Bronchial epithelial cell (primary cell): ENCODE data around the gene ADAMTS7. TPM values are rescaled to one million over a fixed set of nuclear protein-coding genes. Genes with fewer than 3 reads are reported as not detected.
"Not testable (repeated sequence)": the region's sequence is repeated elsewhere in the genome, so short reads cannot be mapped to it uniquely, and the experiment has no call there.

Experiments
- DNase-seq: peaks from one replicate; pipeline ENCODE4 v3.0.0-alpha.2; 2010; ENCODE audit warnings: low read depth
- FAIRE-seq: peaks from 2 replicates; lab custom pipeline; 2011; peaks lifted over from hg19 to GRCh38; lab: Jason Lieb, UNC
- H3K27me3 ChIP-seq: 2 replicates; pipeline ENCODE4 v1.5.1; 2011; ENCODE audit warnings: low read length; ENCODE audit not compliant: control insufficient read depth, insufficient read depth
- H3K36me3 ChIP-seq: 2 replicates; pipeline ENCODE4 v1.5.1; 2011; ENCODE audit warnings: low read length; ENCODE audit not compliant: control insufficient read depth, insufficient read depth
- H3K4me3 ChIP-seq: 2 replicates; pipeline ENCODE4 v1.5.1; 2011; ENCODE audit warnings: mild to moderate bottlenecking, low read depth, low read length, control low read depth
- total RNA-seq: library from RNA; depleted of rRNA; stranded (reverse); fragments of >200 nt; gene quantifications from 2 replicates; pipeline ENCODE4 v1.2.1, GENCODE V29; 2014
- TF ChIP-seq, protein P1 (sequence below): IDR thresholded peaks from 2 replicates; pipeline ENCODE4 v1.5.1; 2011; ENCODE audit warnings: mild to moderate bottlenecking, moderate library complexity, low read length, control low read depth, inconsistent platforms; ENCODE audit not compliant: insufficient read depth, severe bottlenecking

Gene ADAMTS7
- total RNA-seq, 1 donor from 2014 or later: 0.53 TPM

DNA sequence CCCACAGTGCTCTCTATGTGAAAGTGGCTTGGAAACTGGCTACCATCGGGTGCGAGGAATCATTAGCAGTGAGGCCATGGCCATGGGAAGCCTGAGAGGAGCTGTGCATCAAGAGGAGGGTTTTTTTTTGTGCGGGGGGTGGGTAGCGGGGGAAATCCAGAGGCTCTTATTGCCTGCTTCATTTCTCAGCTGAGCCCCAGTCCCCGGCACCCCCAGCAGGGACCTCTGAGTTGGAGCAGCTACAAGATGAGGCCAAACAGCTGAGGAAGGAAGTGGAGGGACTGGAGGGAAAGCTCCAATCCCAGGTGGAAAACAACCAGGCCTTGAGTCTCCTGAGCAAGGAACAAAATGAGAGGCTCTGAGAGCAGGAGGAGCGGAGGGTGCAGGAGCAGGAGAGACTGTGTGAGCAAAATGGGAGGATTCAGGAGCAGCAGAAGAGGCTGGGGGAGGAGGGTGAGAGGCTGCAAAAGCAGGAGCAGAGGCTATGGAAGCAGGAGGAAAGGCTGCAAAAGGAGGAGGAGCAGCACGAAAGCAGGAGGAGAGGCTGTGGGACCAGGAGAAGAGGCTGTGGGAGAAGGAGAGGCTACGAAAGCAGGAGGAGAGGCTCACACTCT lies 76.7 kb downstream of the ADAMTS7 start:
- TF ChIP-seq, protein P1, sequence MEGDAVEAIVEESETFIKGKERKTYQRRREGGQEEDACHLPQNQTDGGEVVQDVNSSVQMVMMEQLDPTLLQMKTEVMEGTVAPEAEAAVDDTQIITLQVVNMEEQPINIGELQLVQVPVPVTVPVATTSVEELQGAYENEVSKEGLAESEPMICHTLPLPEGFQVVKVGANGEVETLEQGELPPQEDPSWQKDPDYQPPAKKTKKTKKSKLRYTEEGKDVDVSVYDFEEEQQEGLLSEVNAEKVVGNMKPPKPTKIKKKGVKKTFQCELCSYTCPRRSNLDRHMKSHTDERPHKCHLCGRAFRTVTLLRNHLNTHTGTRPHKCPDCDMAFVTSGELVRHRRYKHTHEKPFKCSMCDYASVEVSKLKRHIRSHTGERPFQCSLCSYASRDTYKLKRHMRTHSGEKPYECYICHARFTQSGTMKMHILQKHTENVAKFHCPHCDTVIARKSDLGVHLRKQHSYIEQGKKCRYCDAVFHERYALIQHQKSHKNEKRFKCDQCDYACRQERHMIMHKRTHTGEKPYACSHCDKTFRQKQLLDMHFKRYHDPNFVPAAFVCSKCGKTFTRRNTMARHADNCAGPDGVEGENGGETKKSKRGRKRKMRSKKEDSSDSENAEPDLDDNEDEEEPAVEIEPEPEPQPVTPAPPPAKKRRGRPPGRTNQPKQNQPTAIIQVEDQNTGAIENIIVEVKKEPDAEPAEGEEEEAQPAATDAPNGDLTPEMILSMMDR: no peak
- no peak for DNase-seq
- FAIRE-seq: no peak
- Histone ChIP-seq H3K4me3 (no peak overlapping the region), H3K36me3 (no peaks in the 10 kb centered on the region), H3K27me3 (no peaks in the 10 kb centered on the region)

DNA sequence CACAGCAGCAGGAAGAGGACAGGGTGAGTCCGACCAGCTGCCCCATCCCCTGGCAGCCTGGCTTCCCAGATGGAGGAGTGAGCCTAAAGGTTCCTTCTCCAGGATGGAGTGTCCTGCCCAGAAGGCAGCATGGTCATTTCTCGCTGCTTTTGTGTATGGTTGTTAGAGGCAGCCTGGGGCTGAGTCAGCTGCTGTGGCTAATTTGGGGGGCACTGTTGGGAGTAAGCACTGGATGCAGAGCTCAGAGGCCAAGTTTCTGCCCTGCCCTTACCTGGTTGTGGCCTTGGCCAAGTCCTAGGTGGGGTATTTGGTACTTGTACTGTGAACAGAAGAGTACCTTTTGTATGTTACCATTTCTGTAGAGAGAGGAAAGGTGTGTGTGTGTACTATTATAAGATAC lies 78.6 kb downstream of the ADAMTS7 start:
- TF ChIP-seq, protein P1: no peak
- DNase-seq (no peak), FAIRE-seq (no peak)
- Histone ChIP-seq H3K27me3 (no peaks in the 10 kb centered on the region), H3K36me3 (no peaks in the 10 kb centered on the region), H3K4me3 (no peak overlapping the region)

DNA sequence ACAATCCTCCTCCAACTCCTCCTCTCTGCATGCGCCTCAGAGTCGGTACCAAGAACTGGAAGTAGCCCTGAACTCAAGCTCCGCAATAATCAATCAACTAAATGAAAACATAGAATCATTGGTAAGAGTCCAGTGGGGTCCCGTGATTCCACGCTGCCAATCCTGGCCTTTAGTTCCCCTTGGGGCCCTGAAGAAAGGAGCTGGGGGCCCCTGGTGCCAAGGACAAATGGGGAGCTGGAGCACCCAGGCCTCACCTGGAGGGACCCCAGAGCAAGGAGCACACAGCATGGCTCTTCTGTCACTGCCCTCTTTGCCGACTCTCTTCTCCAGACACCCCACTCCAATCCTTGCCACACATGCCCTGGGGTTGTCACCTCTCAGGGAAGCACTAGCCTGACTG lies 80.3 kb downstream of the ADAMTS7 start:
- TF ChIP-seq, protein P1: no peak
- no peak overlapping the region for H3K4me3 ChIP-seq
- no peaks in the 10 kb centered on the region for H3K27me3 ChIP-seq
- FAIRE-seq (no peak), DNase-seq (no peak)
- no peaks in the 10 kb centered on the region for H3K36me3 ChIP-seq

DNA sequence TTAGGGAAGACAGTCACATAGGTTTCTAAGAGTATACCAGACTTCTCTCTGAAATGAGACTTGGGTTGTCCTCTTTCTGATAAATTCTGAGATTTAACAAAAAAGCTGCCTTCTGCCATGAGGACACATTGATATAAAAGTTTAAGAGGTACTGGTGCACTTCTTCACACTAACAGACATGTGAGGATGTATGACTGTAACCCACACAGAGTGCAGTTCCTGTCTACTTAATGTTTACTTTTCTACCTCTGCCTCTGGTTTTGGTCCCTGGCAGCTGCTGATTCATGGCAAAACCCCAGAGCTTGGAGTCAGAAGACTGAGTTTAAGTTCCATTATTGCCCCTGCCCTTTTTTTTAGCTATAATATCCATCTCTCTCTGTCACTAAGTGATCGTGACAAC lies 82.8 kb downstream of the ADAMTS7 start:
- H3K4me3 ChIP-seq, H3K27me3 ChIP-seq, H3K36me3 ChIP-seq: not testable (repeated sequence)
- DNase-seq (peak; percentile 62), FAIRE-seq (peak; percentile 40)

DNA sequence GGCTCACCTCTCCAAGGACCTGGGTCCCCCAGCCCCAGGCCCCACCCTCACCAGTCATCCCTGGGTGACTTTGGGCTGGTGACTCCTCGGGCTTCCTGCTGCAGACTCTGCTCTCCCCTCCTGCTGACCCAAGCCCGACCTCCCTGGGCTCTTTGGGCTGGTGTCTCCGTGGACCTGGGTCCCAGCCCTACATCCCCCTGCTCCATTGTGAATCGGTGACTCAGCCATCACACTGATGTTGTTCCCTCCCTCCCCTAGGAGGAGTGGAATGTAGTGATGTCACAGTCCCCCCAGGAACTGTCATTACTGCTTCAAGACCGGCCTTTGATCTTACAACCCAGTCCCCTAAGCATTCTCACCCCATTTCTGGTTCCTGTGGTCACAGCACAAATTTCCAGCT lies 83.7 kb downstream of the ADAMTS7 start:
- Histone ChIP-seq H3K4me3 (no peak overlapping the region), H3K36me3 (no peaks in the 10 kb centered on the region), H3K27me3 (no peaks in the 10 kb centered on the region)
- DNase-seq: peak; percentile 43
- TF ChIP-seq, protein P1: no peak
- no peak for FAIRE-seq

DNA sequence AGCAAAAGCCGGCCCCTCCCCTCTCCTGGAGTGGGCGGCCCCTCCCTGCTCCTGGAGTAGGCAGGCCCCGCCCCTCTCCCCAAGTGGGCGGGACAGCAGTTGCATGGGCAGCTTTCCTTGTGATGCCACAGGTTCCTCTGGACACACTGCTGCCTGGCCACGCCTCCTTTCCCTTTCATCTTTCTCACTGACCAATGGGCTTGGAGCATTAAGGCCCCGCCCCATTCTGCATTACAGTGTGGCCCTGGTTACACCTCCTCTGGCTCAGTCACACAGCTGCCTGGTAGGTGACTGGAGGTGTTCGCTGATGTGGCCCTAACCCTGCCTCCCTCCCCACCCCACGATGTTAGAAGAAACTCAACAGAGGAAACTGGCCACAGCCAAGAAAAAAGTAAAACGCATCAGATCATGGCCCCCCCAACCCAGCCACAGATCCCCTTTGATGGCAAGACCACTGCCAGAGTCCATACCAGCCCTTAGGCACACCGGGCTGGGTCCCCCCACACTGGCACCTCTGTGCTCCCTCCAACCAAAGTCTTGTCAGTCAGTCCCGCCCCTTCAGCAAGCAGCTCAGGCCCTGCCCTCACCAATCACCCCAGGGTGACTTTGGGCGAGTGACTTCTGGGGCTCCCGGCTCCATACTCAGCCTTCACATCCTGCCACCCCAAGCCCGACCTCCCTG lies 84.3 kb downstream of the ADAMTS7 start:
- peak; percentile 26 for DNase-seq
- Histone ChIP-seq H3K27me3 (no peaks in the 10 kb centered on the region), H3K36me3 (no peaks in the 10 kb centered on the region), H3K4me3 (no peak overlapping the region)
- FAIRE-seq: no peak
- TF ChIP-seq, protein P1: no peak

DNA sequence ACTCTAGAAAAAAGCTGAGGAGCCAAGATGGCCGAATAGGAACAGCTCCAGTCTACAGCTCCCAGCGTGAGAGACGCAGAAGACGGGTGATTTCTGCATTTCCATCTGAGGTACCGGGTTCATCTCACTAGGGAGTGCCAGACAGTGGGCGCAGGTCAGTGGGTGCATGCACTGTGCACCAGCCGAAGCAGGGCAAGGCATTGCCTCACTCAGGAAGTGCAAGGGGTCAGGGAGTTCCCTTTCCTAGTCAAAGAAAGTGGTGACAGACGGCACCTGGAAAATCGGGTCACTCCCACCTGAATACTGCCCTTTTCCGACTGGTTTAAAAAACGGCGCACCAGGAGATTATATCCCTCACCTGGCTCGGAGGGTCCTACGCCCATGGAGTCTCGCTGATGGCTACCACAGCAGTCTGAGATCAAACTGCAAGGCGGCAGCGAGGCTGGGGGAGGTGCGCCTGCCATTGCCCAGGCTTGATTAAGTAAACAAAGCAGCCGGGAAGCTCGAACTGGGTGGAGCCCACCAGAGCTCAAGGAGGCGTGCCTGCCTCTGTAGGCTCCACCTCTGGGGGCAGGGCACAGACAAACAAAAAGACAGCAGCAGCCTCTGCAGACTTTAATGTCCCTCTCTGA lies 91.3 kb downstream of the ADAMTS7 start:
- not testable (repeated sequence) for FAIRE-seq, H3K4me3 ChIP-seq, DNase-seq

More for the DNA sequence above, 91.3 kb downstream of the ADAMTS7 start:
- H3K27me3 ChIP-seq, H3K36me3 ChIP-seq: not testable (repeated sequence)
